ENCODE measurements around the gene DNASE1. TPM values are rescaled to one million over a fixed set of nuclear protein-coding genes. Genes with fewer than 3 reads are reported as not detected.
"Not testable (repeated sequence)": the region's sequence is repeated elsewhere in the genome, so short reads cannot be mapped to it uniquely, and the experiment has no call there.

DNASE1 gene
- total RNA-seq, result 10 to 100 TPM; 19.1 to 25.5 TPM

- no peaks in the 10 kb centered on the region for H3K9me3 Mint-ChIP-seq
- H3K4me3 Mint-ChIP-seq, result no peak within 1 kb of the TSS
- no peak within 1 kb of the TSS for H3K27ac Mint-ChIP-seq
These were observed at the start of gene DNASE1 for GRCh38 chr16:3654249-3654991. Gene DNASE1 (plus strand): TSS chr16:3654691. CDS start chr16:3655374, 683 bp downstream.

GRCh38 chr16:3606441-3606840, 48.0 kb upstream of the DNASE1 start:
- H3K4me3 Mint-ChIP-seq, result no peak overlapping the region
- no peaks in the 10 kb centered on the region for H3K27me3 Mint-ChIP-seq
- H3K27ac Mint-ChIP-seq, result no peak overlapping the region
- H3K4me1 Mint-ChIP-seq (ENCODE audit: low read depth in 2 of 2), result peaks cover 13 to 16% of the 10 kb centered on the region in 2 donors
- H3K36me3 Mint-ChIP-seq, result peaks cover 15% of the 10 kb centered on the region
- ATAC-seq (no peak), DNase-seq (ENCODE audit: low spot score) (no peak)
- no peaks in the 10 kb centered on the region for H3K9me3 Mint-ChIP-seq

More at GRCh38 chr16:3654249-3654991, at the start of gene DNASE1:
- Mint-ChIP-seq H3K36me3 (peaks cover 7% of the 10 kb centered on the region), H3K4me1 (ENCODE audit: low read depth in 2 of 2) (peaks cover 0 to 6% of the 10 kb centered on the region in 2 donors), H3K27me3 (no peaks in the 10 kb centered on the region)
- ATAC-seq (peak; percentile 59 to 66), DNase-seq (ENCODE audit: low spot score) (peak; percentile 73)

GRCh38 chr16:3607161-3607560, 47.3 kb upstream of the DNASE1 start:
- no peak overlapping the region for H3K4me3 Mint-ChIP-seq
- H3K9me3 Mint-ChIP-seq, result no peaks in the 10 kb centered on the region
- no peak for DNase-seq (ENCODE audit: low spot score)
- peaks cover 19 to 23% of the 10 kb centered on the region in 2 donors for H3K4me1 Mint-ChIP-seq (ENCODE audit: low read depth in 2 of 2)
- H3K36me3 Mint-ChIP-seq, result peaks cover 11% of the 10 kb centered on the region
- H3K27ac Mint-ChIP-seq, result no peak overlapping the region
- no peak for ATAC-seq
- H3K27me3 Mint-ChIP-seq, result no peaks in the 10 kb centered on the region

- peaks cover 11% of the 10 kb centered on the region for H3K36me3 Mint-ChIP-seq
- DNase-seq (ENCODE audit: low spot score), result no peak
- ATAC-seq, result no peak
- no peaks in the 10 kb centered on the region for H3K27me3 Mint-ChIP-seq
- no peak overlapping the region for H3K4me3 Mint-ChIP-seq
- H3K27ac Mint-ChIP-seq, result no peak overlapping the region
- H3K4me1 Mint-ChIP-seq (ENCODE audit: low read depth in 2 of 2), result peaks cover 22 to 28% of the 10 kb centered on the region in 2 donors
- H3K9me3 Mint-ChIP-seq, result no peaks in the 10 kb centered on the region
These were observed 46.9 kb upstream of the DNASE1 start for GRCh38 chr16:3607634-3608033.

GRCh38 chr16:3608069-3608468, 46.4 kb upstream of the DNASE1 start:
- Mint-ChIP-seq H3K36me3 (peaks cover 11% of the 10 kb centered on the region), H3K4me3 (no peak overlapping the region), H3K4me1 (ENCODE audit: low read depth in 2 of 2) (peaks cover 25 to 32% of the 10 kb centered on the region in 2 donors), H3K27me3 (no peaks in the 10 kb centered on the region), H3K27ac (no peak overlapping the region), H3K9me3 (no peaks in the 10 kb centered on the region)
- DNase-seq (ENCODE audit: low spot score), result no peak
- no peak for ATAC-seq

- not testable (repeated sequence) for DNase-seq (ENCODE audit: low spot score); ATAC-seq; H3K27me3 Mint-ChIP-seq; H3K4me3 Mint-ChIP-seq; H3K9me3 Mint-ChIP-seq; H3K36me3 Mint-ChIP-seq
- peaks cover 31 to 38% of the 10 kb centered on the region in 2 donors for H3K4me1 Mint-ChIP-seq (ENCODE audit: low read depth in 2 of 2)
- peak overlapping the region in 1 of 2 donors; percentile 53 for H3K27ac Mint-ChIP-seq
These were observed 45.5 kb upstream of the DNASE1 start for GRCh38 chr16:3608976-3609375.

- Mint-ChIP-seq H3K4me1 (ENCODE audit: low read depth in 2 of 2) (peaks cover 39 to 47% of the 10 kb centered on the region in 2 donors), H3K27ac (peak overlapping the region; percentile 89 to 97), H3K4me3 (peak overlapping the region; percentile 96), H3K9me3 (no peaks in the 10 kb centered on the region), H3K27me3 (no peaks in the 10 kb centered on the region), H3K36me3 (peaks cover 11% of the 10 kb centered on the region)
- DNase-seq (ENCODE audit: low spot score), result no peak
- ATAC-seq, result no peak
These were observed 44.4 kb upstream of the DNASE1 start for GRCh38 chr16:3609895-3610697.

GRCh38 chr16:3610698-3611145, 43.8 kb upstream of the DNASE1 start:
- no peak for ATAC-seq
- Mint-ChIP-seq H3K4me3 (peak overlapping the region; percentile 96), H3K36me3 (peaks cover 16% of the 10 kb centered on the region), H3K9me3 (no peaks in the 10 kb centered on the region), H3K4me1 (ENCODE audit: low read depth in 2 of 2) (peaks cover 43 to 53% of the 10 kb centered on the region in 2 donors), H3K27me3 (no peaks in the 10 kb centered on the region), H3K27ac (peak overlapping the region; percentile 89 to 97)
- DNase-seq (ENCODE audit: low spot score), result no peak

- Mint-ChIP-seq H3K4me1 (ENCODE audit: low read depth in 2 of 2) (peaks cover 43 to 53% of the 10 kb centered on the region in 2 donors), H3K4me3 (peak within 1 kb of the TSS; percentile 96), H3K27me3 (no peaks in the 10 kb centered on the region), H3K9me3 (no peaks in the 10 kb centered on the region), H3K36me3 (peaks cover 13% of the 10 kb centered on the region), H3K27ac (peak within 1 kb of the TSS; percentile 89 to 97)
- DNase-seq (ENCODE audit: low spot score), result peak; percentile 96
- peak; percentile 96 to 98 for ATAC-seq
These were observed 43.1 kb upstream of the DNASE1 start, which contains the start of gene SLX4 for GRCh38 chr16:3611146-3611975. Gene SLX4 (minus strand): TSS chr16:3611606. CDS start chr16:3608964, 2,642 bp downstream.

- peak overlapping the region; percentile 89 to 97 for H3K27ac Mint-ChIP-seq
- no peaks in the 10 kb centered on the region for H3K9me3 Mint-ChIP-seq
- peaks cover 40 to 49% of the 10 kb centered on the region in 2 donors for H3K4me1 Mint-ChIP-seq (ENCODE audit: low read depth in 2 of 2)
- ATAC-seq (no peak), DNase-seq (ENCODE audit: low spot score) (no peak)
- no peaks in the 10 kb centered on the region for H3K27me3 Mint-ChIP-seq
- H3K4me3 Mint-ChIP-seq, result peak overlapping the region; percentile 96
- peaks cover 11% of the 10 kb centered on the region for H3K36me3 Mint-ChIP-seq
These were observed 41.7 kb upstream of the DNASE1 start for GRCh38 chr16:3612510-3613466.

GRCh38 chr16:3618769-3619141, 35.7 kb upstream of the DNASE1 start:
- no peak for ATAC-seq
- peaks cover 19 to 26% of the 10 kb centered on the region in 2 donors for H3K4me1 Mint-ChIP-seq (ENCODE audit: low read depth in 2 of 2)
- no peak overlapping the region for H3K4me3 Mint-ChIP-seq
- no peak for DNase-seq (ENCODE audit: low spot score)
- H3K27ac Mint-ChIP-seq, result no peak overlapping the region
- peaks cover 8% of the 10 kb centered on the region for H3K36me3 Mint-ChIP-seq
- no peaks in the 10 kb centered on the region for H3K9me3 Mint-ChIP-seq
- no peaks in the 10 kb centered on the region for H3K27me3 Mint-ChIP-seq

GRCh38 chr16:3623642-3624041, 30.8 kb upstream of the DNASE1 start:
- Mint-ChIP-seq H3K27me3 (no peaks in the 10 kb centered on the region), H3K9me3 (no peaks in the 10 kb centered on the region), H3K4me1 (ENCODE audit: low read depth in 2 of 2) (peaks cover 20 to 35% of the 10 kb centered on the region in 2 donors), H3K4me3 (no peak overlapping the region), H3K27ac (peak overlapping the region in 1 of 2 donors; percentile 3), H3K36me3 (no peaks in the 10 kb centered on the region)
- DNase-seq (ENCODE audit: low spot score) (no peak), ATAC-seq (no peak)
